Cardiac fibroblast (primary cell): Measurements from ENCODE around the gene PCDHB9.

Source experiments
- DNase-seq, 2 donors: peaks; one replicate each; pipeline versions ENCODE4 v3.0.0 to v3.0.0-alpha.2; 2010; ENCODE audit warnings: low read depth in 2 of 2
- H3K4me3 ChIP-seq, 2 donors: replicated peaks in 1 of 2; 1 replicate in 1 of 2; 2 replicates in 1 of 2; pipeline ENCODE4 v1.5.1; 2011; ENCODE audit warnings: low read depth in 2 of 2, low read length in 2 of 2, mild to moderate bottlenecking in 2 of 2, moderate library complexity in 1 of 2
- TF ChIP-seq, protein P1 (sequence below): IDR thresholded peaks from one replicate; pipeline ENCODE4 v1.5.1; 2011; ENCODE audit warnings: low read depth, mild to moderate bottlenecking, low read length, inconsistent platforms

Gene PCDHB9

GRCh38 chr5:141236516-141237313 is 49.8 kb downstream of the PCDHB9 start:
- TF ChIP-seq, protein P1, sequence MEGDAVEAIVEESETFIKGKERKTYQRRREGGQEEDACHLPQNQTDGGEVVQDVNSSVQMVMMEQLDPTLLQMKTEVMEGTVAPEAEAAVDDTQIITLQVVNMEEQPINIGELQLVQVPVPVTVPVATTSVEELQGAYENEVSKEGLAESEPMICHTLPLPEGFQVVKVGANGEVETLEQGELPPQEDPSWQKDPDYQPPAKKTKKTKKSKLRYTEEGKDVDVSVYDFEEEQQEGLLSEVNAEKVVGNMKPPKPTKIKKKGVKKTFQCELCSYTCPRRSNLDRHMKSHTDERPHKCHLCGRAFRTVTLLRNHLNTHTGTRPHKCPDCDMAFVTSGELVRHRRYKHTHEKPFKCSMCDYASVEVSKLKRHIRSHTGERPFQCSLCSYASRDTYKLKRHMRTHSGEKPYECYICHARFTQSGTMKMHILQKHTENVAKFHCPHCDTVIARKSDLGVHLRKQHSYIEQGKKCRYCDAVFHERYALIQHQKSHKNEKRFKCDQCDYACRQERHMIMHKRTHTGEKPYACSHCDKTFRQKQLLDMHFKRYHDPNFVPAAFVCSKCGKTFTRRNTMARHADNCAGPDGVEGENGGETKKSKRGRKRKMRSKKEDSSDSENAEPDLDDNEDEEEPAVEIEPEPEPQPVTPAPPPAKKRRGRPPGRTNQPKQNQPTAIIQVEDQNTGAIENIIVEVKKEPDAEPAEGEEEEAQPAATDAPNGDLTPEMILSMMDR = no peak
- no peak overlapping the region for H3K4me3 ChIP-seq
- no peak for DNase-seq
